Measurements from ENCODE around the gene NUBP2. TPM values are rescaled to one million over a fixed set of nuclear protein-coding genes. Genes with fewer than 3 reads are reported as not detected.

NUBP2 gene
- total RNA-seq, 2 donors from 2014 or later = 61.1 to 61.5 TPM

DNA sequence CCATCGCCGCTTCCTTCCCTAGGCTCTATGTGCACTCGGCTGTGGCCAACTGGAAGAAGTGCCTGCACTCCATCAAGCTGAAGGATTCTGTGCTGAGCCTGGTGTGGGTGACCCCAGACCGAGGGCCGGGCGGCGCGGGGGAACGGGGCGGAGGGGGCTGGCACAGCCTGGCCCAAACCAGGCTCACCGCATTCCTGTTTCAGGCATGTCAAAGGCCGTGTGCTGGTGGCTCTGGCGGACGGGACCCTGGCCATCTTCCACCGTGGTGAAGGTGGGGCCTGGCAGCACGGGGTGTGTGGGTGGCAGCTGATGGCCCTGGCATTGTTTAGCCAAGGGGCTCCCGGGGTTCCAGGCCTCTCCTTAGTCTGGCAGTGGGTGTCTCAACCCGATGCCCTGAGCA is 16.1 kb upstream of the NUBP2 start:
- 94 to 95% methylated on average over 10 to 18 of the region's 18 CpGs for WGBS, 2 experiments (ENCODE audit: insufficient coverage in 1 of 2, insufficient read length in 1 of 2)
- H3K27ac Mint-ChIP-seq = no peak overlapping the region
- TF ChIP-seq, protein P1, sequence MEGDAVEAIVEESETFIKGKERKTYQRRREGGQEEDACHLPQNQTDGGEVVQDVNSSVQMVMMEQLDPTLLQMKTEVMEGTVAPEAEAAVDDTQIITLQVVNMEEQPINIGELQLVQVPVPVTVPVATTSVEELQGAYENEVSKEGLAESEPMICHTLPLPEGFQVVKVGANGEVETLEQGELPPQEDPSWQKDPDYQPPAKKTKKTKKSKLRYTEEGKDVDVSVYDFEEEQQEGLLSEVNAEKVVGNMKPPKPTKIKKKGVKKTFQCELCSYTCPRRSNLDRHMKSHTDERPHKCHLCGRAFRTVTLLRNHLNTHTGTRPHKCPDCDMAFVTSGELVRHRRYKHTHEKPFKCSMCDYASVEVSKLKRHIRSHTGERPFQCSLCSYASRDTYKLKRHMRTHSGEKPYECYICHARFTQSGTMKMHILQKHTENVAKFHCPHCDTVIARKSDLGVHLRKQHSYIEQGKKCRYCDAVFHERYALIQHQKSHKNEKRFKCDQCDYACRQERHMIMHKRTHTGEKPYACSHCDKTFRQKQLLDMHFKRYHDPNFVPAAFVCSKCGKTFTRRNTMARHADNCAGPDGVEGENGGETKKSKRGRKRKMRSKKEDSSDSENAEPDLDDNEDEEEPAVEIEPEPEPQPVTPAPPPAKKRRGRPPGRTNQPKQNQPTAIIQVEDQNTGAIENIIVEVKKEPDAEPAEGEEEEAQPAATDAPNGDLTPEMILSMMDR (conservative IDR thresholded peaks at IDR 0.05) = no peak
- peaks cover 16% of the 10 kb centered on the region for H3K36me3 Mint-ChIP-seq (ENCODE audit: low read depth)
- no peaks in the 10 kb centered on the region for H3K27me3 Mint-ChIP-seq (ENCODE audit: insufficient read depth)
- no peak for DNase-seq
- Histone ChIP-seq H3K36me3 (ENCODE audit: control insufficient read depth, insufficient read depth, low read length) (peaks cover 23% of the 10 kb centered on the region), H3K9ac (ENCODE audit: extremely low read depth, low read length, poor library complexity, severe bottlenecking) (no peak overlapping the region), H3K27ac (ENCODE audit: low read depth, low read length) (no peak overlapping the region), H3K9me3 (ENCODE audit: control insufficient read depth, low read length) (no peaks in the 10 kb centered on the region), H3K4me1 (ENCODE audit: control insufficient read depth, insufficient read depth, low read length) (no peaks in the 10 kb centered on the region), H3K4me3 (ENCODE audit: low read length) (no peak overlapping the region), H3K27me3 (ENCODE audit: control insufficient read depth, insufficient read depth, low read length, poor library complexity, severe bottlenecking) (no peaks in the 10 kb centered on the region)
- no peak overlapping the region for H3K4me3 Mint-ChIP-seq
- no peaks in the 10 kb centered on the region for H3K4me1 Mint-ChIP-seq
- H3K9me3 Mint-ChIP-seq = no peaks in the 10 kb centered on the region

GRCh38 chr16:1767116-1767994 is 15.4 kb upstream of the NUBP2 start:
- peaks cover 3% of the 10 kb centered on the region for H3K4me1 Mint-ChIP-seq
- DNase-seq = no peak
- 96 to 98% methylated on average over 34 to 42 of the region's 42 CpGs for WGBS, 2 experiments (ENCODE audit: insufficient coverage in 1 of 2, insufficient read length in 1 of 2)
- no peak overlapping the region for H3K9ac ChIP-seq (ENCODE audit: extremely low read depth, low read length, poor library complexity, severe bottlenecking)
- no peaks in the 10 kb centered on the region for H3K9me3 ChIP-seq (ENCODE audit: control insufficient read depth, low read length)
- no peaks in the 10 kb centered on the region for H3K27me3 ChIP-seq (ENCODE audit: control insufficient read depth, insufficient read depth, low read length, poor library complexity, severe bottlenecking)
- H3K27ac Mint-ChIP-seq = no peak overlapping the region
- H3K4me3 ChIP-seq (ENCODE audit: low read length) = no peak overlapping the region
- H3K36me3 ChIP-seq (ENCODE audit: control insufficient read depth, insufficient read depth, low read length) = peaks cover 23% of the 10 kb centered on the region
- H3K27me3 Mint-ChIP-seq (ENCODE audit: insufficient read depth) = no peaks in the 10 kb centered on the region
- H3K4me1 ChIP-seq (ENCODE audit: control insufficient read depth, insufficient read depth, low read length) = no peaks in the 10 kb centered on the region
- TF ChIP-seq, protein P1 (conservative IDR thresholded peaks at IDR 0.05) = no peak
- peaks cover 17% of the 10 kb centered on the region for H3K36me3 Mint-ChIP-seq (ENCODE audit: low read depth)
- no peak overlapping the region for H3K27ac ChIP-seq (ENCODE audit: low read depth, low read length)
- no peaks in the 10 kb centered on the region for H3K9me3 Mint-ChIP-seq
- H3K4me3 Mint-ChIP-seq = no peak overlapping the region

DNA sequence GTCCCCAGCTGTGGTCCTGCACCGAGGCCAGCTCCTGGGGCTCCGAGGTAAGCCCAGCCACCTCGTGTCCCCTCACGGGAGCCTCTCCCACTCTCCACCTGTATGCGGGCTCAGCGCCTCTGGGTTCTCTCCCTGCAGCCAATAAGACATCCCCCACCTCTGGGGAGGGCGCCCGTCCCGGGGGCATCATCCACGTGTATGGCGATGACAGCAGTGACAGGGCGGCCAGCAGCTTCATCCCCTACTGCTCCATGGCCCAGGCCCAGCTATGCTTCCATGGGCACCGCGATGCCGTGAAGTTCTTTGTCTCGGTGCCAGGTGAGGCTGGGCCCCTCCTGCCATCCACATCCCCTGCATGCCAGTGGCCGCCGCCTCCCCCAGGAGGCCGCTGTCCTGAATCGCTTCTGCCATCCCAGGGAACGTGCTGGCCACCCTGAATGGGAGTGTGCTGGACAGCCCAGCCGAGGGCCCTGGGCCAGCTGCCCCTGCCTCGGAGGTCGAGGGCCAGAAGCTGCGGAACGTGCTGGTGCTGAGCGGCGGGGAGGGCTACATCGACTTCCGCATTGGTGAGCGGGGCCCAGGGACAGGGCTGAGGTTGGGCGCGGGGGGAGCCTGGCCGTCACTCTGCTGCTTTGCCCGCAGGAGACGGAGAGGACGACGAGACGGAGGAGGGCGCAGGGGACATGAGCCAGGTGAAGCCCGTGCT is 14.5 kb upstream of the NUBP2 start:
- H3K4me1 Mint-ChIP-seq = peaks cover 3% of the 10 kb centered on the region
- Histone ChIP-seq H3K9ac (ENCODE audit: extremely low read depth, low read length, poor library complexity, severe bottlenecking) (no peak overlapping the region), H3K36me3 (ENCODE audit: control insufficient read depth, insufficient read depth, low read length) (peaks cover 23% of the 10 kb centered on the region), H3K4me1 (ENCODE audit: control insufficient read depth, insufficient read depth, low read length) (no peaks in the 10 kb centered on the region), H3K4me3 (ENCODE audit: low read length) (no peak overlapping the region), H3K9me3 (ENCODE audit: control insufficient read depth, low read length) (no peaks in the 10 kb centered on the region), H3K27me3 (ENCODE audit: control insufficient read depth, insufficient read depth, low read length, poor library complexity, severe bottlenecking) (no peaks in the 10 kb centered on the region), H3K27ac (ENCODE audit: low read depth, low read length) (no peak overlapping the region)
- no peak overlapping the region for H3K27ac Mint-ChIP-seq
- H3K36me3 Mint-ChIP-seq (ENCODE audit: low read depth) = peaks cover 13% of the 10 kb centered on the region
- no peak for DNase-seq
- TF ChIP-seq, protein P1 (conservative IDR thresholded peaks at IDR 0.05) = no peak
- H3K27me3 Mint-ChIP-seq (ENCODE audit: insufficient read depth) = no peaks in the 10 kb centered on the region
- 94% methylated on average over 35 to 40 of the region's 41 CpGs for WGBS, 2 experiments (ENCODE audit: insufficient coverage in 1 of 2, insufficient read length in 1 of 2)
- no peak overlapping the region for H3K4me3 Mint-ChIP-seq
- H3K9me3 Mint-ChIP-seq = no peaks in the 10 kb centered on the region
